Measurements from ENCODE around the gene EPN3. TPM values are rescaled to one million over a fixed set of nuclear protein-coding genes. Genes with fewer than 3 reads are reported as not detected.

EPN3 gene
- polyA plus RNA-seq, 1 donor (not counting 4 experiments of a cell fraction or from before 2014, with no cell fraction given) = 66.7 TPM

GRCh38 chr17:50581316-50581715 is 48.8 kb downstream of the EPN3 start:
- Histone ChIP-seq H3K9me1 (ENCODE audit: control insufficient read depth, extremely low read depth, insufficient read depth, low read length) (no peaks in the 10 kb centered on the region), H3K36me3 (ENCODE audit: control insufficient read depth in 2 of 2, extremely low read depth in 1 of 2, insufficient read depth in 2 of 2, low read length in 2 of 2) (no peaks in the 10 kb centered on the region), H3K27me3 (ENCODE audit: control insufficient read depth, extremely low read depth, insufficient read depth, low read length) (peaks cover 39% of the 10 kb centered on the region), H3K4me2 (ENCODE audit: control insufficient read depth, extremely low read depth, insufficient read depth, low read depth, low read length) (no peak overlapping the region), H3K4me3 (ENCODE audit: control insufficient read depth in 2 of 3, extremely low read depth in 1 of 3, insufficient read depth in 2 of 3, low read depth in 1 of 3, low read length in 3 of 3) (no peak overlapping the region), H4K20me1 (ENCODE audit: control insufficient read depth, extremely low read depth, insufficient read depth, low read length) (no peaks in the 10 kb centered on the region), H3K79me2 (ENCODE audit: control insufficient read depth, insufficient read depth, low read length) (no peaks in the 10 kb centered on the region), H3K27ac (ENCODE audit: control insufficient read depth, insufficient read depth, low read length) (no peak overlapping the region), H3K9me3 (ENCODE audit: control insufficient read depth, low read depth, low read length) (no peaks in the 10 kb centered on the region), H2AFZ (ENCODE audit: control insufficient read depth, low read length) (no peak overlapping the region), H3K4me1 (ENCODE audit: control insufficient read depth, extremely low read depth, insufficient read depth, low read length) (peaks cover 4% of the 10 kb centered on the region), H3K9ac (ENCODE audit: control insufficient read depth, extremely low read depth, insufficient read depth, low read length) (no peak overlapping the region)
- dilution Hi-C loops (cut with MboI; ENCODE audit: extremely low pct_ligation_motif_present, low sequenced_read_pairs) = no loop called here
- FAIRE-seq = no peak
- DNase-seq (ENCODE audit: low read depth, low spot score) = no peak
- no peak for TF ChIP-seq CTCF (optimal IDR thresholded peaks at IDR 0.05 in 1 of 3, IDR thresholded peaks at IDR 0.05 in 1 of 3, conservative IDR thresholded peaks at IDR 0.05 in 1 of 3; ENCODE audit: extremely low read depth in 1 of 3, insufficient read depth in 2 of 3, low read length in 3 of 3)
- TF ChIP-seq EZH2 (IDR thresholded peaks at IDR 0.05; ENCODE audit: low read length) = no peak

GRCh38 chr17:50582741-50583140 is 50.2 kb downstream of the EPN3 start:
- Histone ChIP-seq H3K9me3 (ENCODE audit: control insufficient read depth, low read depth, low read length) (no peaks in the 10 kb centered on the region), H3K27ac (ENCODE audit: control insufficient read depth, insufficient read depth, low read length) (no peak overlapping the region), H3K36me3 (ENCODE audit: control insufficient read depth in 2 of 2, extremely low read depth in 1 of 2, insufficient read depth in 2 of 2, low read length in 2 of 2) (no peaks in the 10 kb centered on the region), H3K9ac (ENCODE audit: control insufficient read depth, extremely low read depth, insufficient read depth, low read length) (no peak overlapping the region), H3K4me1 (ENCODE audit: control insufficient read depth, extremely low read depth, insufficient read depth, low read length) (peaks cover 4% of the 10 kb centered on the region), H3K79me2 (ENCODE audit: control insufficient read depth, insufficient read depth, low read length) (no peaks in the 10 kb centered on the region), H3K27me3 (ENCODE audit: control insufficient read depth, extremely low read depth, insufficient read depth, low read length) (peaks cover 39% of the 10 kb centered on the region), H3K4me3 (ENCODE audit: control insufficient read depth in 2 of 3, extremely low read depth in 1 of 3, insufficient read depth in 2 of 3, low read depth in 1 of 3, low read length in 3 of 3) (no peak overlapping the region), H2AFZ (ENCODE audit: control insufficient read depth, low read length) (no peak overlapping the region), H3K9me1 (ENCODE audit: control insufficient read depth, extremely low read depth, insufficient read depth, low read length) (no peaks in the 10 kb centered on the region), H3K4me2 (ENCODE audit: control insufficient read depth, extremely low read depth, insufficient read depth, low read depth, low read length) (no peak overlapping the region), H4K20me1 (ENCODE audit: control insufficient read depth, extremely low read depth, insufficient read depth, low read length) (no peaks in the 10 kb centered on the region)
- dilution Hi-C loops (cut with MboI; ENCODE audit: extremely low pct_ligation_motif_present, low sequenced_read_pairs) = no loop called here
- no peak for DNase-seq (ENCODE audit: low read depth, low spot score)
- no peak for FAIRE-seq
- TF ChIP-seq CTCF (optimal IDR thresholded peaks at IDR 0.05 in 1 of 3, IDR thresholded peaks at IDR 0.05 in 1 of 3, conservative IDR thresholded peaks at IDR 0.05 in 1 of 3; ENCODE audit: extremely low read depth in 1 of 3, insufficient read depth in 2 of 3, low read length in 3 of 3) = no peak
- no peak for TF ChIP-seq EZH2 (IDR thresholded peaks at IDR 0.05; ENCODE audit: low read length)

Data from keratinocyte (primary cell).